Measurements from ENCODE around the gene CISD2. TPM values are rescaled to one million over a fixed set of nuclear protein-coding genes. Genes with fewer than 3 reads are reported as not detected.
A peak's percentile ranks its signal among the peaks of the same experiment; 100 is the strongest.
"Not testable (repeated sequence)": the region's sequence is repeated elsewhere in the genome, so short reads cannot be mapped to it uniquely, and the experiment has no call there.

CISD2 gene
- total RNA-seq, 3 donors from 2014 or later (not counting 1 experiment from before 2014, with no cell fraction given), result 11.2 to 13.8 (median 13.5) TPM

- Histone ChIP-seq H3K27ac (ENCODE audit: low read length) (peak overlapping the region; percentile 96), H3K4me1 (ENCODE audit: control insufficient read depth, insufficient read depth, low read length) (peaks cover 16% of the 10 kb centered on the region), H3K4me3 (ENCODE audit: low read length) (peak overlapping the region; percentile 76), H3K9me3 (ENCODE audit: control insufficient read depth, insufficient read depth, low read length) (no peaks in the 10 kb centered on the region), H3K36me3 (ENCODE audit: control insufficient read depth, insufficient read depth, low read length) (no peaks in the 10 kb centered on the region), H3K27me3 (ENCODE audit: control insufficient read depth, insufficient read depth, low read length) (no peaks in the 10 kb centered on the region)
- TF ChIP-seq CTCF (IDR thresholded peaks at IDR 0.05), result no peak
- Mint-ChIP-seq H3K36me3 (no peaks in the 10 kb centered on the region), H3K4me3 (peak overlapping the region; percentile 93), H3K9me3 (no peaks in the 10 kb centered on the region), H3K4me1 (peaks cover 19 to 24% of the 10 kb centered on the region in 2 donors), H3K27me3 (ENCODE audit: low read depth in 2 of 2) (no peaks in the 10 kb centered on the region), H3K27ac (peak overlapping the region; percentile 97 to 99)
- WGBS (ENCODE audit: insufficient coverage), result 9% methylated on average over 23 of the region's 23 CpGs
- DNase-seq, result peak in 1 of 2 donors; percentile 24
- intact Hi-C loops (cut with micrococcal nuclease), result loop anchor here (1.0 to 5.0 kb wide), 4 partner anchors 40 to 521 kb away; partner anchors contain the start of gene SLC39A8
- ATAC-seq, result no peak
Measured at GRCh38 chr4:102868153-102868780, 525 bp upstream of the CISD2 start.

GRCh38 chr4:102869569-102870197, 891 bp downstream of the CISD2 start:
- intact Hi-C loops (cut with micrococcal nuclease), result loop anchor here (1.0 to 5.0 kb wide), 3 partner anchors 150 to 522 kb away; partner anchors contain the start of genes SLC39A8 and SLC9B1
- Mint-ChIP-seq H3K27ac (peak overlapping the region; percentile 97 to 99), H3K4me3 (peak overlapping the region; percentile 93), H3K9me3 (no peaks in the 10 kb centered on the region), H3K36me3 (peaks cover under 1% of the 10 kb centered on the region), H3K27me3 (ENCODE audit: low read depth in 2 of 2) (no peaks in the 10 kb centered on the region), H3K4me1 (peaks cover 17 to 26% of the 10 kb centered on the region in 2 donors)
- no peak for DNase-seq
- WGBS (ENCODE audit: insufficient coverage), result 32% methylated on average over 9 of the region's 19 CpGs
- H3K36me3 ChIP-seq (ENCODE audit: control insufficient read depth, insufficient read depth, low read length), result peaks cover 3% of the 10 kb centered on the region
- H3K4me1 ChIP-seq (ENCODE audit: control insufficient read depth, insufficient read depth, low read length), result peaks cover 16% of the 10 kb centered on the region
- no peaks in the 10 kb centered on the region for H3K27me3 ChIP-seq (ENCODE audit: control insufficient read depth, insufficient read depth, low read length)
- TF ChIP-seq CTCF (IDR thresholded peaks at IDR 0.05), result no peak
- peak overlapping the region; percentile 76 for H3K4me3 ChIP-seq (ENCODE audit: low read length)
- ATAC-seq, result peak in 1 of 3 donors; percentile 14
- no peaks in the 10 kb centered on the region for H3K9me3 ChIP-seq (ENCODE audit: control insufficient read depth, insufficient read depth, low read length)
- peak overlapping the region; percentile 96 for H3K27ac ChIP-seq (ENCODE audit: low read length)

GRCh38 chr4:102871772-102872171, 3.0 kb downstream of the CISD2 start:
- H3K27ac ChIP-seq (ENCODE audit: low read length), result no peak overlapping the region
- Mint-ChIP-seq H3K27me3 (ENCODE audit: low read depth in 2 of 2) (no peaks in the 10 kb centered on the region), H3K27ac (peak overlapping the region; percentile 32 to 97), H3K9me3 (no peaks in the 10 kb centered on the region), H3K4me1 (peaks cover 21 to 28% of the 10 kb centered on the region in 2 donors), H3K4me3 (no peak overlapping the region), H3K36me3 (peaks cover 6% of the 10 kb centered on the region)
- no peak for TF ChIP-seq CTCF (IDR thresholded peaks at IDR 0.05)
- no peak overlapping the region for H3K4me3 ChIP-seq (ENCODE audit: low read length)
- no peak for ATAC-seq
- peaks cover 2% of the 10 kb centered on the region for H3K9me3 ChIP-seq (ENCODE audit: control insufficient read depth, insufficient read depth, low read length)
- intact Hi-C loops (cut with micrococcal nuclease), result no loop called here
- WGBS (ENCODE audit: insufficient coverage), result 96% methylated on average over 1 of the region's 2 CpGs
- no peak for DNase-seq
- peaks cover 16% of the 10 kb centered on the region for H3K4me1 ChIP-seq (ENCODE audit: control insufficient read depth, insufficient read depth, low read length)
- H3K27me3 ChIP-seq (ENCODE audit: control insufficient read depth, insufficient read depth, low read length), result no peaks in the 10 kb centered on the region
- H3K36me3 ChIP-seq (ENCODE audit: control insufficient read depth, insufficient read depth, low read length), result peaks cover 13% of the 10 kb centered on the region

GRCh38 chr4:102877477-102878106, 8.8 kb downstream of the CISD2 start:
- H3K9me3 ChIP-seq (ENCODE audit: control insufficient read depth, insufficient read depth, low read length); H3K4me3 Mint-ChIP-seq; H3K27me3 ChIP-seq (ENCODE audit: control insufficient read depth, insufficient read depth, low read length); H3K4me3 ChIP-seq (ENCODE audit: low read length); H3K27ac ChIP-seq (ENCODE audit: low read length); intact Hi-C loops (cut with micrococcal nuclease); ATAC-seq; DNase-seq; H3K36me3 Mint-ChIP-seq; H3K27me3 Mint-ChIP-seq (ENCODE audit: low read depth in 2 of 2); H3K4me1 ChIP-seq (ENCODE audit: control insufficient read depth, insufficient read depth, low read length); H3K27ac Mint-ChIP-seq; H3K9me3 Mint-ChIP-seq: not testable (repeated sequence)
- H3K36me3 ChIP-seq (ENCODE audit: control insufficient read depth, insufficient read depth, low read length), result peaks cover 13% of the 10 kb centered on the region
- H3K4me1 Mint-ChIP-seq, result peaks cover 14 to 18% of the 10 kb centered on the region in 2 donors
- WGBS (ENCODE audit: insufficient coverage), result 98% methylated on average over 3 of the region's 3 CpGs

- H3K9me3 Mint-ChIP-seq; H3K36me3 Mint-ChIP-seq; H3K9me3 ChIP-seq (ENCODE audit: control insufficient read depth, insufficient read depth, low read length); H3K4me3 ChIP-seq (ENCODE audit: low read length); H3K4me3 Mint-ChIP-seq; ATAC-seq; intact Hi-C loops (cut with micrococcal nuclease); H3K27me3 Mint-ChIP-seq (ENCODE audit: low read depth in 2 of 2); H3K27ac ChIP-seq (ENCODE audit: low read length); H3K4me1 ChIP-seq (ENCODE audit: control insufficient read depth, insufficient read depth, low read length); H3K27me3 ChIP-seq (ENCODE audit: control insufficient read depth, insufficient read depth, low read length); DNase-seq: not testable (repeated sequence)
- Mint-ChIP-seq H3K4me1 (peaks cover 15 to 18% of the 10 kb centered on the region in 2 donors), H3K27ac (peak overlapping the region in 1 of 2 donors; percentile 19)
- peaks cover 13% of the 10 kb centered on the region for H3K36me3 ChIP-seq (ENCODE audit: control insufficient read depth, insufficient read depth, low read length)
- 71% methylated on average over 4 of the region's 4 CpGs for WGBS (ENCODE audit: insufficient coverage)
Measured at GRCh38 chr4:102878349-102878748, 9.6 kb downstream of the CISD2 start.

Data from natural killer cell (primary cell).